Endothelial cell of umbilical vein (primary cell): ENCODE data around the gene CDK10. TPM values are rescaled to one million over a fixed set of nuclear protein-coding genes. Genes with fewer than 3 reads are reported as not detected.

ENCODE experiments used
- BruUV-seq: library from RNA; stranded (reverse); fragments of 400-500 nt; replicated peaks from 2 replicates; lab custom pipeline; 2021; lab: Mats Ljungman, UMichigan
- CTCF ChIA-PET: fragments of 300-600, 350-600 bp; sonication (Branson Sonifier 250); formaldehyde crosslinking; loops from one replicate; lab custom pipeline; 2021; ENCODE audit warnings: antibody characterized with exemption, inconsistent platforms; lab: Charles Lee
- POLR2A ChIA-PET: fragments of 300-600, 350-600 bp; sonication (Branson Sonifier 250); formaldehyde crosslinking; loops from one replicate; lab custom pipeline; 2021; ENCODE audit warnings: antibody characterized with exemption, inconsistent platforms; lab: Charles Lee
- DNase-seq: peaks from one replicate; pipeline ENCODE4 v3.0.0-alpha.2; 2011; ENCODE audit warnings: low read depth, low spot score
- FAIRE-seq: peaks from 2 replicates; lab custom pipeline; 2011; peaks lifted over from hg19 to GRCh38; lab: Jason Lieb, UNC
- H2AFZ ChIP-seq: 2 replicates; pipeline ENCODE4 v1.6.0; 2012; ENCODE audit warnings: low read depth, low read length, control low read depth, inconsistent platforms
- H3K27ac ChIP-seq: 2 replicates; pipeline ENCODE4 v1.5.1; 2011; ENCODE audit warnings: low read depth, mild to moderate bottlenecking, control low read depth, low read length, moderate library complexity; ENCODE audit not compliant: insufficient read depth
- H3K27me3 ChIP-seq, 2 experiments: 2 replicates each; pipeline versions ENCODE4 v1.6.0 to v1.6.1; 2011; ENCODE audit warnings: low read length in 2 of 2, mixed read lengths in 1 of 2; ENCODE audit not compliant: control insufficient read depth in 2 of 2, insufficient read depth in 2 of 2
- H3K36me3 ChIP-seq, 2 experiments: 2 replicates in 1 of 2; 3 replicates in 1 of 2; pipeline ENCODE4 v1.5.1; 2011; ENCODE audit warnings: low read length in 2 of 2, mild to moderate bottlenecking in 1 of 2, moderate library complexity in 1 of 2; ENCODE audit not compliant: control insufficient read depth in 2 of 2, insufficient read depth in 2 of 2; ENCODE audit errors: extremely low read depth in 1 of 2
- H3K4me1 ChIP-seq: 3 replicates; pipeline ENCODE4 v1.5.1; 2011; ENCODE audit warnings: mild to moderate bottlenecking, low read length; ENCODE audit not compliant: control insufficient read depth, insufficient read depth; ENCODE audit errors: extremely low read depth
- H3K4me2 ChIP-seq: 2 replicates; pipeline ENCODE4 v1.6.1; 2011; ENCODE audit warnings: low read length, control low read depth, mixed read lengths; ENCODE audit not compliant: insufficient read depth
- H3K4me3 ChIP-seq, 3 experiments: fragments of 200-600 bp in 1 of 3; sonication (generic), shearing (Covaris generic) in 1 of 3; replicated peaks in 1 of 3; 2 replicates each; pipeline ENCODE4 v1.5.1; 2011 to 2016; ENCODE audit warnings: control low read depth in 3 of 3, low read length in 3 of 3, mild to moderate bottlenecking in 2 of 3, inconsistent platforms in 1 of 3, low read depth in 1 of 3, moderate library complexity in 1 of 3; ENCODE audit not compliant: insufficient read depth in 1 of 3
- H3K79me2 ChIP-seq: 2 replicates; pipeline ENCODE4 v1.6.0; 2012; ENCODE audit warnings: low read length, inconsistent platforms; ENCODE audit not compliant: control insufficient read depth, insufficient read depth
- H3K9ac ChIP-seq: replicated peaks from 2 replicates; pipeline ENCODE3; 2011; ENCODE audit warnings: low read length, control low read depth; ENCODE audit not compliant: insufficient read depth; ENCODE audit errors: extremely low read depth
- H3K9me1 ChIP-seq: replicated peaks from 3 replicates; pipeline ENCODE4 v1.6.0; 2011; ENCODE audit warnings: mild to moderate bottlenecking, low read length; ENCODE audit not compliant: control insufficient read depth, insufficient read depth; ENCODE audit errors: extremely low read depth
- H3K9me3 ChIP-seq: replicated peaks from 2 replicates; pipeline ENCODE4 v1.5.1; 2012; ENCODE audit warnings: low read length, inconsistent platforms; ENCODE audit not compliant: control insufficient read depth, insufficient read depth
- H4K20me1 ChIP-seq: replicated peaks from 2 replicates; pipeline ENCODE3; 2011; ENCODE audit warnings: mild to moderate bottlenecking, low read length; ENCODE audit not compliant: control insufficient read depth, insufficient read depth; ENCODE audit errors: extremely low read depth
- CTCF ChIP-seq, 2 donors: IDR thresholded peaks; 1 replicate in 1 of 2; 2 replicates in 1 of 2; pipeline ENCODE4 v1.5.1; 2011; ENCODE audit warnings: low read length in 2 of 2, mild to moderate bottlenecking in 2 of 2, moderate library complexity in 2 of 2, control low read depth in 1 of 2, inconsistent platforms in 1 of 2, low read depth in 1 of 2; ENCODE audit not compliant: insufficient read depth in 1 of 2; ENCODE audit errors: extremely low read depth in 1 of 2
- EZH2 ChIP-seq: IDR thresholded peaks from 2 replicates; pipeline ENCODE4 v1.6.1; 2012; ENCODE audit warnings: borderline replicate concordance, low read depth, mild to moderate bottlenecking, moderate library complexity, low read length, inconsistent platforms; ENCODE audit not compliant: severe bottlenecking
- FOS ChIP-seq: IDR thresholded peaks from 2 replicates; pipeline ENCODE4 v1.6.1; 2011; ENCODE audit warnings: mild to moderate bottlenecking, low read length, moderate library complexity, borderline replicate concordance; ENCODE audit not compliant: insufficient read depth
- GATA2 ChIP-seq: IDR thresholded peaks from 2 replicates; pipeline ENCODE4 v1.7.0; 2011; ENCODE audit warnings: low read depth, mild to moderate bottlenecking, moderate library complexity, mixed read lengths, low read length; ENCODE audit not compliant: insufficient read length, insufficient read depth
- JUN ChIP-seq: IDR thresholded peaks from 2 replicates; pipeline ENCODE4 v1.6.1; 2011; ENCODE audit warnings: borderline replicate concordance, low read depth; ENCODE audit not compliant: insufficient read length, insufficient read depth
- MAX ChIP-seq: IDR thresholded peaks from 2 replicates; pipeline ENCODE4 v1.6.1; 2011; ENCODE audit not compliant: insufficient read depth, insufficient read length
- MYC ChIP-seq: IDR thresholded peaks from one replicate; pipeline ENCODE4 v1.6.1; 2011; ENCODE audit warnings: mild to moderate bottlenecking, low read depth, low read length
- POLR2A ChIP-seq: IDR thresholded peaks from 2 replicates; pipeline ENCODE4 v1.6.1; 2012; ENCODE audit warnings: low read depth, mild to moderate bottlenecking, control low read depth, low read length
- POLR2AphosphoS5 ChIP-seq: IDR thresholded peaks from 2 replicates; pipeline ENCODE4 v1.6.1; 2012; ENCODE audit warnings: low read depth, mild to moderate bottlenecking, control low read depth, low read length, moderate library complexity; ENCODE audit not compliant: insufficient read depth
- dilution Hi-C: fragments of 300-500 bp; cut with MboI; formaldehyde crosslinking; loops from one replicate; pipeline ENCODE4 v1.15.0; 2019; ENCODE audit warnings: low sequenced_read_pairs; ENCODE audit not compliant: extremely low pct_ligation_motif_present
- intact Hi-C: fragments of 100-400 bp; cut with micrococcal nuclease; formaldehyde crosslinking; loops from one replicate; pipeline ENCODE4 v1.10.0; 2022
- polyA plus RNA-seq, 4 experiments: library from polyadenylated mRNA; depleted of rRNA in 3 of 4; stranded (reverse) in 3 of 4; unstranded in 1 of 4; fragments of >200 nt; gene quantifications; 2 replicates each; pipeline versions ENCODE4 v1.2.1 to v1.2.3, GENCODE V29; 2011 to 2012; ENCODE audit warnings: missing spikeins in 1 of 4
- total RNA-seq: library from RNA; stranded (reverse); gene quantifications from 2 replicates; pipeline ENCODE4 v1.2.3, GENCODE V29; 2021

Gene CDK10
- total and polyA plus RNA-seq, 2 donors (not counting 3 experiments of a cell fraction or from before 2014, with no cell fraction given) = 74.5 to 99.9 TPM

GRCh38 chr16:89732142-89732917 is 45.8 kb downstream of the CDK10 start:
- FAIRE-seq = no peak
- intact Hi-C loops (no loop called here), dilution Hi-C loops (no loop called here)
- no peaks in the 10 kb centered on the region for H3K9me1 ChIP-seq
- no peak for DNase-seq
- H3K27ac ChIP-seq = no peak overlapping the region
- BruUV-seq = no TSS peak
- H3K9ac ChIP-seq = no peak overlapping the region
- no peak overlapping the region for H3K4me2 ChIP-seq
- ChIA-PET CTCF (interaction anchor here (0.8 to 1.4 kb wide), 2 partner anchors 9 to 26 kb away, joined by 3 to 8 read pairs; no protein-coding TSS in a partner anchor), POLR2A (no interaction called here)
- no peak overlapping the region for H3K4me3 ChIP-seq
- no peaks in the 10 kb centered on the region for H3K9me3 ChIP-seq
- no peaks in the 10 kb centered on the region for H4K20me1 ChIP-seq
- TF ChIP-seq GATA2 (no peak), MYC (no peak), MAX (no peak), CTCF (IDR thresholded peaks at IDR 0.05; ENCODE audit: extremely low read depth in 1 of 2, insufficient read depth in 1 of 2, low read depth in 1 of 2, low read length in 2 of 2) (no peak), POLR2A (no peak), FOS (no peak), JUN (no peak), POLR2AphosphoS5 (no peak), EZH2 (no peak)
- no peak overlapping the region for H2AFZ ChIP-seq
- H3K27me3 ChIP-seq = no peaks in the 10 kb centered on the region
- no peaks in the 10 kb centered on the region for H3K4me1 ChIP-seq
- H3K79me2 ChIP-seq = peaks cover 4% of the 10 kb centered on the region
- H3K36me3 ChIP-seq = peaks cover 10 to 59% of the 10 kb centered on the region in 2 experiments
